ENCODE measurements around the gene KRTAP19-7.

Gene KRTAP19-7, protein sequence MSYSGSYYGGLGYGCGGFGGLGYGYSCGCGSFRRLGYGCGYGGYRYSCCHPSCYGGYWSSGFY

DNA sequence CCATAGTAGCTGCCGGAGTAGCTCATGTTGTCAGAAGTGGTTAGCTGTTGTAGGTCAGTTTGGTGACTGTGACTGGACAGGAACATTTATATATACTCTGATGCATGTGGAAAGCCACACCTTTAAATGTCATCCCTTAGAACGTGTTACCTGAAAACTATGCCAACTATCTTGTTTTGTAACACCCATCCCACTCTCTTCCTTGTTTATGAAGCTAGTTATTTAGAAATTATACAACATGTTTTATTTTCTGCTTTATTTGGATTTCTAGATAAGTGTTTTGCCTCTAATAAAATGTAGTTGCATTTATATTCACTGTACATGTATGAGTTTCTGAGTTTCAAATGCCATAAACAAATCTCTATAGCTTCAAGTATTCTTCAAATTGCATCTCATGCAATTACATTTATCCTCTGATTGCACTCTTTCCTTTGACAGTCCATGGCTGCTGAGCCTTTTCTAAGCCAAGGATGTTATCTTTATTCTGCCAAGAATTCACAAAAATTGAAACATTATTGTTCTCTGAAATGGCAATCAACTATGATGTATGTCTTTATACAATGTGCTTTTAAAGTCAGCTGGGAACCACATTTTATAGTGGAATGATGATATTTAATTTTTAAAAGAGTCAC, at the start of gene KRTAP19-7:
TSS of gene KRTAP19-7 (minus strand) at position 51 of the 632 bp plus-strand sequence. CDS start at position 26, 25 bp downstream.
- DNase-seq, result no peak

DNA sequence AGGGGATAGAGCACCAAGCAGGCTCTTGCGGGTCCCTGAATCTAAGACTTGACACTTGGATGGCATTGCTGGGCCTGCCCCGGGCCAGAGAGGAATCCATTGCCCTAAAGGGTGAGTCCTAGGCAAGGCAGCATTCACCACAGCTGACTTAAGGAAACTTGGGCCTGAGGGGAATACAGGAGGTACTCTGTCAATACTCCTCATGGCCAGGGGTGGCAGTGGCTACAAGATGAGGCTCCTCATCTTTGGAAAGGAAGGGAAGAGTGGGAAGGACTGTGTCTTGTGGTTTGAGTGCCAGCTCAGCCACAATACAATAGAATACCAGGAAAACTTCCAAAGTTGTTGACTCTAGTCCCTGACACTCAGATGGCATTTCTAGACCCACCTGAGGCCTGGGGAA, 44.9 kb upstream of the KRTAP19-7 start:
- no peak for DNase-seq

DNA sequence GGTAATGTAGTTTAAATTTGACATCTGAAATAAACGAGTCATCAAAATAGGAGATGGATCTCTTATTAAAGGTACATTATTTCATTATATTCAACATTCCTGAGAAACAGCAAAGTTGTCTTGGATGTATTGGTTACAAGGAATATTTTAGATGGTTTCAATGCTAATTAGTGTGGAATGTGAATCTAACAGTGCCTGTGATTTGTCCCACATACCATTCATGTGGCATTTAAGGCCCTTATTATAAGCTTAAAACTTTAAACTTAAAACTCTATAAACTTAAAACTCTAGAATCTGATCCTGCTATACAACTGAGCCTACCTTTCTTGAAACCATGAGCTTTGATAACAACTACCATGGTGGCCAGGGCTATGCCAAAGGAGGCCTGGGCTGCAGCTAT, 39.7 kb upstream of the KRTAP19-7 start, which contains the start of gene KRTAP22-1:
TSS of gene KRTAP22-1 (plus strand) at position 301 of the 400 bp plus-strand sequence.
- no peak for DNase-seq

DNA sequence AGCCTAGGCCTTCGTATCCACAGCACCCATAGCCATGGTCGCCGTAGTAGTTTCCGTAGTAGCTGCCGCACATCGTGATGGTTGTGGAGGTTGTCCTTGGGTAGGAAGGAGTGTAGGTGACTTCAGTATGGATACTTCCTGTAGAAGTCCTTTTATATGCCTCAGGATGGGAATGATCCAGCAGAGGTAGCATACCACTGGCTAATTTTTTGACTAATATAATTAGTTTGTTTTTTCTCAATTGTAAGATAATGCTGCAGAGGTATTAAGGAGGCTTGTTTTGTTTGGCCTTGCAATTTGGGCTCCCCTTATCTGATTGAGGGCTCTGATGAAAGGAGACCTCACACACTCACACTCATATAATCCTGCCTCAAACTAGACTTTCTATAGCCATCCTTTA, 37.7 kb upstream of the KRTAP19-7 start, which contains the start of gene KRTAP6-2:
TSS of gene KRTAP6-2 (minus strand) at position 101 of the 400 bp plus-strand sequence. CDS start at position 73, 28 bp downstream.
- DNase-seq, result no peak

DNA sequence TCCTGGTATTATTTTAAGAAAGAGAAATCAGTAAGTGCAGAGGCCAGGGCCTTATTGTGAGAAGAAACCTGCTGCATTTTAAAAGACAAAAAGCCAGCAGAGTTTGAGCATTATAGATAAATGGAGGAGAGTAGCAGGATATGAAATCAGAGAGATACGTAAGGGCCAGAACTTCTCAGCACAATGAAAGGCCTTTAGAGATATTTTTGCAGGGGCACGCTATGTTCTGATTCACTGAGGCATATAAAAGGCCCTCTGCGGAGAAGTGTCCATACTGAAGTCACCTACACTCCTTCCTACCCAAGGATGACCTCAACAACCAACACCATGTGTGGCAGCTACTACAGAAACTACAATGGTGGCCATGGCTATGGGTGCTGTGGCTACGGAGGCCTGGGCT, 31.0 kb upstream of the KRTAP19-7 start, which contains the start of gene KRTAP6-3:
TSS of gene KRTAP6-3 (plus strand) at position 301 of the 400 bp plus-strand sequence. CDS start at position 307, 6 bp downstream.
- DNase-seq, result no peak

DNA sequence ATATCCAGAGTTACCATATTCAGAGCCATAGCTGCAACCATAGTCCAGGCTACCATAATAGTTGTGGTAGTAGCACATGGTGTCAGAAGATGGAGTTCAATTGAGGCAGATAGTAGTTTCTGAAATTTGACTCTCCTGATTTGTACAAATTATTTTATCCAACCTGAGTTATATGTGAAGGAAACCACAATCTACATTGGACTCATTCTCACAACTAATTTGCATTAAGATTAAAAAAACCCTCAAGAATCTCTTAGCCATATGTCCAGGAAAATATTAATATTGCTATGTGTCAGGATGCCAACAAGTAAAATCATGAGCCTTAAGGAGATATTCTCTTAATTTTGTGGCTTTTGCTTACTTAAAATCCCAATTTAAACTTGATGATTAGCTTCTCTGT, 29.2 kb upstream of the KRTAP19-7 start, which contains the start of gene KRTAP22-2:
TSS of gene KRTAP22-2 (minus strand) at position 101 of the 400 bp plus-strand sequence.
- no peak for DNase-seq

DNA sequence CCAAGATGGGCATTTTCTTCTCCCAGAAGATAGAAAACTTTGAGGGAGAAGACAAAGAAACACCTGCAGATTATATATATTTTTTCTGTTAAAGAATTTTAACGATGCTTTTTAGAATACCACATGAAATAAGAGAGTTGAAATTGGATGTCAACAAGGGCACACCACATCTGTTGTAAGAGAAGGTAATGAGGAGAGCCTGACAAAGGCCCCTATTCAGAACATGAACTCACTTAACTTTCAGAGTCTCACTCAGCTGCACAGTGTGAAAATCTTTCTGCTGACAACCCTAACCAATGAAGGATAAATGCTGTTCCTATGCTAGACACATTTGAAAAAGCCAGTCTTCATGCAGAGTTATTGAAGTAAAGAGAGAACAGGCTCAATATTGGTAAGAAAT, 21.8 kb upstream of the KRTAP19-7 start:
- DNase-seq, result no peak

DNA sequence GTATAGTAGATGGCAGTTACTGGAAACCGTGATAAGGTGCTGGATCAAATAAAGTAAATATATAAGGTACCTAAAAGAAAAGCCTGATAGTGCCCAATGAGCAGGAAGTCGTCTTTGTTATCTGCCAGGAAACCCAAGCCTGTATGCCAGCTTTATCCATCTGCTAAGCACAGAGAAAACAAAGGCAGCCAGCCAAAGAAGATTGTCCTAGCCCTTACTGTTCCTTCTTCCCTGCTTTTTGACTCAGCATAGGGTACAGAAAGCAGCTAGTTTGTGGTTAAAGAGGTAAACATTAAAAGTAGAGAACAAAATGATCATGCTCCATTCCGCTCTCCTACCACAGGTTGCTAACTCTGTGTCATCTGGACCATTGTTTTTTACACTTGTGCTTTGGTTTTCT, 19.0 kb upstream of the KRTAP19-7 start:
- no peak for DNase-seq

DNA sequence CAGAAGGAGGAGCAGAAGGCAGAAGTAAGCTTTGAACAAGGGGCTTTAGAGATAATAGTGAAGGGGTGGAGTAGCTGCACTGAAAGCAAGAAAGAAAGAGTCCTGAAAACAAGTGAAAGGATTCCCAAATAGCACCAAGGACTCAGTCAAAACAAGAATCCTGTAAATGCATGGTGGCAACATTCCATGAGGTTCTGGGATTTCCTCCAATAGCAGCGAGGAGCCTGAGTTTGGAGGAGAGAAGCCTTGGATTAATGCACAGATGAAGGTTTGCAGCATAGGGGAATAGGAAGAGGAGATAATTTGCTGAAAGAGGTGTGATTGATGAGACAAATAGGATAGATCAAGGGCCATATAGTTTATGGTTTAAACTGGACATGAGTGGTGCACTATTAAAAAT, 18.2 kb upstream of the KRTAP19-7 start:
- DNase-seq, result no peak

DNA sequence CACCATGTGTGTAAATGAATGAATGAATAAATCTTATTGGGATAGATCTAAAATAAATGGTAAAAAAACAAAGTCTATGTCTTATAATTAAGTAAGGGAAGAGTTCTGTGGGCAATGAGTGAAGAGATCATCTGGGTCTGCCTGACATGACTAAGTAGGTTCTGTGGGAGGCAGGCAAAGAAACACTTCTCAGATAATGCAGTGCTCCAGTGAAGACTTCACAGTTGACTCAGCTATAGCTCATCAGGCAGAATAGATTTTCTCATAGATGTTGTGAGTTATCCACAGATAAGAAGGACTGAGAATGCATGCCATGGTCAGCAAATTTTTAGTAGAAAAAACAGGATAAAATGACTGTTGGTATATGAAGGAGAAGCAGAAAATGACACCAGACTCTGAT, 16.7 kb upstream of the KRTAP19-7 start:
- DNase-seq, result no peak

DNA sequence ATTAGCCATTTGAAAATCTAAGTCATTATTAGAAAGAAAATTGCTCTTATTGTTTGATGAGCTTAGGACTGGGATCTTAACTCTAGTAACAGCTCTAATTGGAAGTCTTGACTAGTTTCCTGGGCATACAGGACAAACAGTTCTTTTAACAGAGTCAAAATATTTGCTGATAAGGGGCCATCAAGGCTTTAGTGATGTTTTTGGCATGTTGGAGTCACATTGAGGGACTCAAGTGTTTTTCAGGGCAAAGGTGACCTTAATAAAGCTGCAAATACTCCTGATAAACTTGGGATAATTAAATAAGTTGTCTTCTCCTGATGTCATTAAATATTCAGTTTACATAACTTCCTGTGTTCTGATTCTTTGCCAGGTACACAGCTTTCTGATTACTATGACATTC, 6.5 kb upstream of the KRTAP19-7 start:
- no peak for DNase-seq

DNA sequence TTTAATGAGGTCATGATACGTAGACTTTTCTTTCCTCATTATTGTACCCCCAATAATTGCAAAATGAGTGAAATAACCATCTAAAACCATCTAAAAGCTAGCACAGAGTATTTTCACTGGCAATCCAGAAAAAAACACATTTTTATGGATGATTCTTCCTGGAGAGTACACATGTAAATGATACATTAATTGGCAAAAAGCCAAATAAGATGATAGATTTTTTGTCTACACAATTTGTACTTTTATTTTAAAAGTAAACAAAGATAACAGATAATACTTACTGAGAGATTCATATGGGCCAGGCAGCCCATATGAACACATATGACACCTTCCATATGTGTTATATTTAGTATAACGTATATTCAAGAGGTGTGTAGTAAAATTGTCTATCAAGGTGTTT, 2.5 kb upstream of the KRTAP19-7 start:
- DNase-seq, result no peak

DNA sequence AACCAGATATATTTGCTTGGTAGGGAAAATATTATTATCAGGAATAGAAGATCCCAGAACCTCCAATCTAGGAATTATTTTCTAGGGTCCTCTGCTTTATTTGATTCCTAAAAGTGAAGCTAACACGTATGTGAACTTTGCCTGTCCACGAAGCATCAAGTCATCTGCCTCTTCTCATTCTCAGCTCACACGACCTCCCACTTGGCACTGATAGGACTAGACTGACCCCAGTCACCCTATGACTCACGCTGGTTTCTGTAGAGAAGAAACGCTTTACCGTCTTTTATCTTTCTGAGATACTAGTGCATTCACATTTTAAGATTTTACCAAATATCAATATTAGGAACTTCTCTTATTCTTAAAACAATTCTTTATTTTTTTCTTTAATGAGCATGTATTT, 2.0 kb upstream of the KRTAP19-7 start:
- no peak for DNase-seq

DNA sequence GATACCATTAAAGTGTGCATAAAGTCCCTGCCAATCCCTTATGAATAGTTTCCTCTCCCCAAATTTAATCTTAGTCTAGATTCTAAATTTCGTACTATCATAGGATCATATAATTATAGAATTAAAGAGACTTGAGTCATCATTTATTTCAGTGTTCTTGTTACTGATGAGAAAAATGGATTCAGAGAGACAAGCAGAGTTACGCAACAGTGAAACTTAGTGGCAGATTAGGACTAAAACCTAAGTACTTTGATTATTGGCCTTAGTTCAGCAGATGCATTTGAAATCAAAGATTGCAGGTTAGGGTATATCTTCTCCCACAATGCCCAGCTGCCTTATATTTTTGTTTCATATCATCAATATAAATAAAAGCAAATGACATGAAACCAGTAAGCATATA, 843 bp upstream of the KRTAP19-7 start:
- DNase-seq, result no peak

DNA sequence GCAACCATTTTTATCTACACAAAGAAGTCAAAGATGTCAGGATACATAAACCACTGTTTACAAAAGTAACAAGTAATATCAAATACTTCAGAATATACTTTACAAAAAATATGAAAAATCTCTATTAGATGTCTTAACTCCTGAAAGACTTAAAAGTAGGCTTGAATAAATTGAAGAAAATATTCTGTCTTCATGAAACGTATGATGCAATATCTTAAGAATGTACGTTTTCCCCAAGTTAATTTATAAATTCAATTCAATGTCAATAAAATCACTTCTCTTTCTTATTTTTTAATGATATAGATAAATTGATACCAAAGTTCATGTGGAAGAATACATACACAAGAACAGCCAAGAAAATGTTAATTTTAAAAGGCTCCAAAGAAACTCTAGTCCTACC, 6.0 kb downstream of the KRTAP19-7 start:
- DNase-seq, result no peak

DNA sequence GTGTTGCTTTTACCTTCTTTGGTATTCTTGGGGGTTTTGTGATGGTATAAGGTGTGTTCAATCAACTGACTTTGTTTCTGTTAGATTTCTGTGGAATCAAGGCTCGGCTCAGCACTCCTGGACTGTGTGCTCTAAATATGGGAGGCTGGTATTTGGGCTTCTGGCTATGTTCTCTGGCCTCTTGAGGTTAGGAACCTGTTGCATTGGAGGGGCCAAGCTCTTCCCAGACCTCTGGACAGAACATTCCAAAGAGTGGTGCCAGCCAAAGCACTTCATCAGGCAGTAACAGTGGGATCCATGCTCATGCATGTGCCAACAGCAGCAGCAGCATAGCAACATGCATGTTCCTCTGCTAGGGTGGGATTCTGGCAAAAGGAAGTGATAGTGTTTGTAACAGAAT, 8.3 kb downstream of the KRTAP19-7 start:
- no peak for DNase-seq

DNA sequence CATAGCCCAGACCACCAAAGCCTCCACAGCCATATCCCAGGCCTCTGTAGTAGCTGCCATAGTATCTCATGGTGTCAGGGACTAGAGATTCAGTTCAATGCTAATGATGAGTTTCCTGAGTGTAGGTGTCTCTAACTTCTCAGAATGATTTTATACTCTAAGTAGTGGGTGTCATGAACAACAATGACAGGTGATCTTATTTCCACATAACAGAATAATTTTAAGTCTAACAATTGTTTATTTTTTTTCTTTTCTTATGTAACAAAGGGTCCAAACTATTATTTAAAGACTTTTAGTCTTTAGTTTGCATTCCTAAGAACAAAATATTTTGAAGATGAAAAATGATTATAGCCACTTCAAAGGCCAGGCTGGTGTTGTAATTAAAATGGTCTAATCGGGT, 19.4 kb downstream of the KRTAP19-7 start, which contains the start of gene KRTAP19-6:
TSS of gene KRTAP19-6 (minus strand) at position 101 of the 400 bp plus-strand sequence. CDS start at position 70, 31 bp downstream.
- no peak for DNase-seq

DNA sequence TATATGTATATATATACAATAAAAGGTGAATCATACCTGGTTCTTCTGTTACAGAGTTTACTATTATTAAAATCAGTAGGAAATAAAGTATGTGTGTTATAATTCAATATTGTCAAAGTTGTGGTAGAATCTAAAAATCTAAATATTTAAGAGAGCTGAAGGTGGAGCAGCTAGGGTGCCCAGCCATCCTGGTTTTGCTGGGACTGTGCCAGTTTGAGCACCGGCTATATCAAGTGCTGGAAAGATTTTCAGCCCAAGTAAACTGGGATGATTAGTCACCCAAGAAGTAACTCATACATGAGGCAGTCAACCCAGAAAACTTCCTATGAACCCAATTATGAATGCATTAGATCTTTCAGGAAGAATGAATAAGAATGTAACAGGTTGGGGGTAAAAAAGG, 42.2 kb downstream of the KRTAP19-7 start:
- no peak for DNase-seq

DNA sequence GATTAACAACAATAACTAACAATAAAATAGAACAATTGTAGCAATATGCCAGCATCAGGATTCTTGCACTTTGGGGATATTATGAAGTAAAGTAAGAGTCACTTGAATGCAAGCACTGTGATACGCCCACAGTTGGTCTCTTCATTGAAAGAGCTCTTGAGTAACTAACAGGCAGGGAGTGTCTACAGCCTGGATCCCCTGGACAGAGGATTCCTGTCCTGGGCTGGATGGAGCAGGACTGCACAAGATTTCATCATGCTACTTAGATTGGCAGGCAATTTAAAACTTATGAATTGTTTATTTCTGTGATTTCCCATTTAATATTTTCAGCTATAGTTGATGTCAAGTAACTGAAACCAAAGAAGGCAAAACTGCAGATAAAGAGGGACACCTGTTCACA, 45.4 kb downstream of the KRTAP19-7 start:
- DNase-seq, result no peak
